HepG2 (cell line): Measurements from ENCODE around the gene NEAT1. TPM values are rescaled to one million over a fixed set of nuclear protein-coding genes. Genes with fewer than 3 reads are reported as not detected.

ENCODE experiments used
- ATAC-seq: fragments of 200-7000 bp; cut with Tn5 transposase; 3 replicates; pipeline ENCODE4 v1.9.1; 2020; ENCODE audit warnings: mild to moderate bottlenecking, moderate library complexity
- BruUV-seq: library from RNA; stranded (reverse); fragments of 400-500 nt; replicated peaks from 2 replicates; lab custom pipeline; 2021; lab: Mats Ljungman, UMichigan
- CTCF ChIA-PET: fragments of 300-600 bp; formaldehyde crosslinking; extraction: SDS; loops from one replicate; lab custom pipeline; 2021; ENCODE audit warnings: low total read pairs, inconsistent platforms, low intra/inter-chr PET ratio; lab: Yijun Ruan, JAX
- POLR2A ChIA-PET: fragments of 350-600 bp; sonication (Branson Sonifier 250); formaldehyde crosslinking; loops from one replicate; lab custom pipeline; 2020; ENCODE audit warnings: antibody characterized with exemption, inconsistent platforms; lab: Yijun Ruan, JAX
- DNase-seq: peaks from one replicate; pipeline ENCODE4 v3.0.0-alpha.2; 2015; ENCODE audit warnings: low spot score
- FAIRE-seq: peaks from 3 replicates; lab custom pipeline; 2011; peaks lifted over from hg19 to GRCh38; lab: Jason Lieb, UNC
- H2AFZ ChIP-seq: one replicate; pipeline ENCODE4 v1.6.1; 2011; ENCODE audit warnings: low read length, inconsistent platforms
- H3K27ac ChIP-seq: fragments of 300-600 bp; 3 replicates; pipeline ENCODE4 v1.8.0; 2011; ENCODE audit warnings: mixed run types, mild to moderate bottlenecking, mixed read lengths, low read length, inconsistent platforms; ENCODE audit not compliant: insufficient read depth; ENCODE audit errors: extremely low read length
- H3K27me3 ChIP-seq, 2 experiments: fragments of 200-600 bp in 1 of 2; 2 replicates in 1 of 2; 3 replicates in 1 of 2; pipeline versions ENCODE4 v1.6.0 to v1.8.0; 2011; ENCODE audit warnings: low read length in 2 of 2, mild to moderate bottlenecking in 2 of 2, moderate library complexity in 2 of 2, inconsistent platforms in 1 of 2; ENCODE audit not compliant: insufficient read depth in 2 of 2, control insufficient read depth in 1 of 2
- H3K36me3 ChIP-seq, 2 experiments: fragments of 200-600 bp in 1 of 2; replicated peaks in 1 of 2; 2 replicates in 1 of 2; 3 replicates in 1 of 2; pipeline versions ENCODE4 v1.5.1 to v1.8.0; 2011; ENCODE audit warnings: low read length in 2 of 2, inconsistent platforms in 1 of 2; ENCODE audit not compliant: insufficient read depth in 2 of 2, control insufficient read depth in 1 of 2
- H3K4me1 ChIP-seq: 2 replicates; pipeline ENCODE4 v1.5.1; 2012; ENCODE audit warnings: low read length, inconsistent platforms; ENCODE audit not compliant: insufficient read depth
- H3K4me2 ChIP-seq: 2 replicates; pipeline ENCODE4 v1.6.0; 2011; ENCODE audit warnings: low read depth, low read length, inconsistent platforms
- H3K4me3 ChIP-seq, 3 experiments: fragments of 200-600 bp in 1 of 3; sonication (generic), shearing (Covaris generic) in 1 of 3; replicated peaks in 1 of 3; 2 replicates each; pipeline ENCODE4 v1.5.1; 2011 to 2016; ENCODE audit warnings: low read length in 3 of 3, inconsistent platforms in 2 of 3, low read depth in 2 of 3, mild to moderate bottlenecking in 2 of 3, control low read depth in 1 of 3, mixed read lengths in 1 of 3; ENCODE audit not compliant: insufficient read depth in 1 of 3
- H3K79me2 ChIP-seq: one replicate; pipeline ENCODE4 v1.6.1; 2011; ENCODE audit warnings: low read length, inconsistent platforms; ENCODE audit not compliant: insufficient read depth
- H3K9ac ChIP-seq: 2 replicates; pipeline ENCODE4 v1.6.0; 2011; ENCODE audit warnings: mild to moderate bottlenecking, low read depth, low read length, inconsistent platforms; ENCODE audit not compliant: insufficient read depth
- H3K9me3 ChIP-seq: 2 replicates; pipeline ENCODE4 v1.5.1; 2012; ENCODE audit warnings: mild to moderate bottlenecking, low read length
- H4K20me1 ChIP-seq: 2 replicates; pipeline ENCODE4 v1.6.0; 2011; ENCODE audit warnings: inconsistent platforms, mild to moderate bottlenecking, low read length, moderate library complexity; ENCODE audit not compliant: insufficient read depth
- HNRNPL ChIP-seq: fragments of 200-400 bp; formaldehyde crosslinking; IDR thresholded peaks from 2 replicates; pipeline ENCODE4 v1.6.1; 2017; ENCODE audit warnings: mild to moderate bottlenecking, low read depth, low read length
- ISX ChIP-seq: sonication (generic); formaldehyde crosslinking; conservative IDR thresholded peaks from 2 replicates; pipeline ENCODE4 v1.5.0; 2020; ENCODE audit warnings: missing genetic modification reagents
- RBFOX2 ChIP-seq: fragments of 200-400 bp; formaldehyde crosslinking; IDR thresholded peaks from 2 replicates; pipeline ENCODE4 v1.6.1; 2017; ENCODE audit warnings: low read depth, mild to moderate bottlenecking, low read length
- ZBTB33 ChIP-seq: sonication (generic); formaldehyde crosslinking; IDR thresholded peaks from 2 replicates; pipeline ENCODE4 v1.4.0; 2020; ENCODE audit warnings: missing genetic modification reagents
- WGBS: methylation state at CpG from one replicate; pipeline ENCODE4 v1.1.6; 2017; ENCODE audit warnings: low lambda C conversion rate; 5-methylcytosine and 5-hydroxymethylcytosine counted together
- in situ Hi-C: cut with HindIII; loops from 2 replicates; pipeline ENCODE4 v1.10.0; 2017; ENCODE audit warnings: low pct_unique_long_range_greater_than_20kb; ENCODE audit not compliant: extremely low pct_ligation_motif_present
- intact Hi-C: fragments of 100-400 bp; cut with micrococcal nuclease; formaldehyde crosslinking; loops from one replicate; pipeline ENCODE4 v1.10.0; 2022; ENCODE audit not compliant: unreplicated experiment
- polyA plus RNA-seq, 8 experiments: library from polyadenylated mRNA; depleted of rRNA in 3 of 8; stranded (reverse) in 7 of 8; unstranded in 1 of 8; fragments of >200 nt; fragmentation: Illumina TruSeq in 4 of 8; extraction: Trizol in 4 of 8; gene quantifications; 2 replicates each; pipeline versions ENCODE4 v1.2.1 to v1.2.3, GENCODE V29; 2011 to 2016; ENCODE audit warnings: low read depth in 4 of 8, missing spikeins in 1 of 8, mixed read lengths in 1 of 8; ENCODE audit not compliant: insufficient read depth in 1 of 8
- total RNA-seq, 5 experiments: library from RNA; depleted of rRNA; stranded (reverse); fragments of >200 nt; fragmentation: Illumina TruSeq; extraction: Trizol; gene quantifications; 2 replicates each; pipeline ENCODE4 v1.2.3, GENCODE V29; 2016; ENCODE audit warnings: low read depth in 1 of 5

Gene NEAT1
- total and polyA plus RNA-seq, 2 of the 13 experiments (the other 11 are each of a cell fraction or from before 2014, with no cell fraction given), result 20.5 to 41.2 TPM

- BruUV-seq, result no TSS peak
- 93% methylated on average over 8 of the region's 20 CpGs for WGBS
- Histone ChIP-seq H3K27ac (no peak overlapping the region), H3K9ac (no peak overlapping the region), H4K20me1 (no peaks in the 10 kb centered on the region), H3K79me2 (no peaks in the 10 kb centered on the region), H3K36me3 (peaks cover 5% of the 10 kb centered on the region in 2 experiments; a peak in 2 of 5 replicates), H3K9me3 (no peaks in the 10 kb centered on the region), H3K27me3 (no peaks in the 10 kb centered on the region), H3K4me1 (peaks cover 44% of the 10 kb centered on the region), H2AFZ (no peak overlapping the region), H3K4me3 (no peak overlapping the region), H3K4me2 (no peak overlapping the region)
- CTCF ChIA-PET, result no interaction called here
- intact Hi-C loops, result no loop called here
- TF ChIP-seq ISX (CRISPR knock-in tag), result no peak
- TF ChIP-seq HNRNPL, result 0 out of 2 replicates have a peak, but pooled peaks have one; percentile 35
- 0 out of 2 replicates have a peak, but pooled peaks have one; percentile 29 for TF ChIP-seq RBFOX2
- peak; percentile 54 for TF ChIP-seq ZBTB33 (CRISPR knock-in tag)
- DNase-seq (no peak), FAIRE-seq (no peak), ATAC-seq (no peak)
- in situ Hi-C loops, result no loop called here
- POLR2A ChIA-PET, result interaction anchor here (16.8 kb wide), 1 partner anchor 31 kb away, joined by 433 read pairs; the partner anchor contains the start of gene NEAT1
Observed at GRCh38 chr11:65389294-65389980, 33.2 kb upstream of the NEAT1 start.
